ENCODE measurements around the gene SCLT1. TPM values are rescaled to one million over a fixed set of nuclear protein-coding genes. Genes with fewer than 3 reads are reported as not detected.

Gene SCLT1
- total RNA-seq, 1 experiment from 2014 or later, result 11.3 TPM

- no peak overlapping the region for H2AK5ac ChIP-seq (ENCODE audit: insufficient read length, low read length)
- Mint-ChIP-seq H3K9me3 (no peaks in the 10 kb centered on the region; a peak in 1 of 5 replicates), H3K27me3 (ENCODE audit: low read depth) (no peaks in the 10 kb centered on the region), H3K4me3 (no peak overlapping the region), H3K27ac (peak overlapping the region; percentile 74 to 82 (median 81); a peak in 4 of 7 replicates), H3K36me3 (ENCODE audit: insufficient read depth in 1 of 3, low read depth in 3 of 3) (peaks cover 80 to 97% (median 94%) of the 10 kb centered on the region in 3 experiments), H3K4me1 (peaks cover 26 to 30% of the 10 kb centered on the region in 2 experiments)
- no peak overlapping the region for H3K56ac ChIP-seq (ENCODE audit: insufficient read length, low read depth, low read length)
- H2BK5ac ChIP-seq (ENCODE audit: insufficient read length, low read length), result no peak overlapping the region
- H3K4me1 ChIP-seq (ENCODE audit: insufficient read depth, low read length), result peaks cover 3% of the 10 kb centered on the region; the same call in 1 of the 2 replicates
- no peak overlapping the region for H3K18ac ChIP-seq (ENCODE audit: insufficient read length, low read depth, low read length)
- H3K23ac ChIP-seq (ENCODE audit: insufficient read length, low read depth, low read length), result no peak overlapping the region
- no peak overlapping the region for H3K9ac ChIP-seq (ENCODE audit: extremely low read depth, insufficient read length, low read length)
- no peaks in the 10 kb centered on the region for H3K9me3 ChIP-seq (ENCODE audit: control insufficient read depth, low read depth, low read length)
- no peak overlapping the region for H4K8ac ChIP-seq (replicated peaks; ENCODE audit: insufficient read length, low read depth, low read length)
- DNase-seq, result no peak
- H2BK20ac ChIP-seq (ENCODE audit: low read depth, low read length, poor library complexity, severe bottlenecking), result no peak overlapping the region
- no peaks in the 10 kb centered on the region for H3K23me2 ChIP-seq (ENCODE audit: insufficient read length, low read depth, low read length, poor library complexity, severe bottlenecking)
- H3T11ph ChIP-seq (ENCODE audit: low read length), result no peak overlapping the region
- H2BK12ac ChIP-seq (ENCODE audit: insufficient read length, low read depth, low read length), result no peak overlapping the region
- no peaks in the 10 kb centered on the region for H3K27me3 ChIP-seq (ENCODE audit: insufficient read depth, low read length)
- H2BK120ac ChIP-seq (ENCODE audit: low read depth, low read length, poor library complexity, severe bottlenecking), result no peak overlapping the region
- H3K27ac ChIP-seq (ENCODE audit: insufficient read length, low read depth, low read length), result no peak overlapping the region
- H4K91ac ChIP-seq (ENCODE audit: insufficient read length, low read depth, low read length), result no peak overlapping the region
- peaks cover 37% of the 10 kb centered on the region for H3K79me2 ChIP-seq (ENCODE audit: insufficient read depth, low read length)
- no peak overlapping the region for H3K4ac ChIP-seq (ENCODE audit: low read depth, low read length)
- no peak overlapping the region for H3K4me2 ChIP-seq (ENCODE audit: insufficient read depth, insufficient read length, low read length)
- no peaks in the 10 kb centered on the region for H4K20me1 ChIP-seq (ENCODE audit: control insufficient read depth, insufficient read depth, insufficient read length)
- no peak overlapping the region for H2BK15ac ChIP-seq (ENCODE audit: low read depth, low read length)
- no peak for TF ChIP-seq CTCF (conservative IDR thresholded peaks at IDR 0.05)
- H4K5ac ChIP-seq (ENCODE audit: insufficient read length, low read depth, low read length), result no peak overlapping the region
- no peak overlapping the region for H2AFZ ChIP-seq (ENCODE audit: low read length)
- no peak overlapping the region for H3K14ac ChIP-seq (ENCODE audit: insufficient read depth, low read length)
- no CpG with 5 or more reads among the region's 4 CpGs for WGBS (ENCODE audit: extremely low coverage, insufficient read length, low lambda C conversion rate)
- peaks cover 15% of the 10 kb centered on the region for H3K79me1 ChIP-seq (ENCODE audit: insufficient read depth, low read depth, low read length, poor library complexity, severe bottlenecking)
These were observed 247.3 kb downstream of the SCLT1 start for GRCh38 chr4:128846063-128846462.
